ENCODE data around the gene FAM161A.
"Not testable (repeated sequence)": the region's sequence is repeated elsewhere in the genome, so short reads cannot be mapped to it uniquely, and the experiment has no call there.

FAM161A gene

GRCh38 chr2:61811821-61812220 is 42.0 kb downstream of the FAM161A start:
- no peak overlapping the region for H3K4me3 ChIP-seq (IDR thresholded peaks at IDR 0.05; ENCODE audit: insufficient read depth, low read depth, low read length)
- H3K36me3 ChIP-seq (ENCODE audit: insufficient read depth): no peaks in the 10 kb centered on the region
- TF ChIP-seq CTCF (conservative IDR thresholded peaks at IDR 0.05; ENCODE audit: low read depth, low read length): no peak
- H3K4me1 ChIP-seq (ENCODE audit: low read depth, poor library complexity, severe bottlenecking): no peaks in the 10 kb centered on the region
- no peak overlapping the region for H3K4me2 ChIP-seq
- no peak overlapping the region for H3K27ac ChIP-seq
- no peak overlapping the region for H2AFZ ChIP-seq (ENCODE audit: low read depth)
- H3K79me2 ChIP-seq (ENCODE audit: insufficient read depth, low read depth): no peaks in the 10 kb centered on the region
- H3K27me3 ChIP-seq (ENCODE audit: insufficient read depth, low read depth): no peaks in the 10 kb centered on the region
- no peak overlapping the region for H3K9ac ChIP-seq
- no peaks in the 10 kb centered on the region for H4K20me1 ChIP-seq (ENCODE audit: insufficient read depth)

DNA sequence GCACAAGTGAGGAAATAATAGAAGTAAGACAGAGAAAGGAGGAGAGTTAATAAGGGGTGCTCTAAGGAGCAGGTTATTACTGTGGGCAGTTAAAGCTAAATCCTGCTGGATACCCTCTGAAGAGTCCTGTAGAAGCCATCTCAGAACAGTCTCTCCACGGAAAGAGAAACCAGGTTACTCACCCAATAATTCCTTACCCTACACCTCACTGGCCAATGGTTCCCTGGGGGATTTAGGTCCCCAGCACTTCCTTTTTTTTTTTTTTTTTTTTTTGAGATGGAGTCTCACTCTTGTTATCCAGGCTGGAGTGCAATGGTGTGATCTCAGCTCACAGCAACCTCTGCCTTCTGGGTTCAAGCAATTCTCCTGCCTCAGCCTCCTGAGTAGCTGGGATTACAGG is 43.7 kb downstream of the FAM161A start:
- H3K79me2 ChIP-seq (ENCODE audit: insufficient read depth, low read depth); H3K4me1 ChIP-seq (ENCODE audit: low read depth, poor library complexity, severe bottlenecking); H3K9ac ChIP-seq; H3K36me3 ChIP-seq (ENCODE audit: insufficient read depth); H3K27me3 ChIP-seq (ENCODE audit: insufficient read depth, low read depth); H3K27ac ChIP-seq; H3K4me3 ChIP-seq (IDR thresholded peaks at IDR 0.05; ENCODE audit: insufficient read depth, low read depth, low read length); H3K4me2 ChIP-seq; H4K20me1 ChIP-seq (ENCODE audit: insufficient read depth); H2AFZ ChIP-seq (ENCODE audit: low read depth): not testable (repeated sequence)

GRCh38 chr2:61808693-61809092 is 45.2 kb downstream of the FAM161A start:
- H2AFZ ChIP-seq (ENCODE audit: low read depth); H3K9ac ChIP-seq; H3K4me2 ChIP-seq; H3K79me2 ChIP-seq (ENCODE audit: insufficient read depth, low read depth); H3K27me3 ChIP-seq (ENCODE audit: insufficient read depth, low read depth); H3K36me3 ChIP-seq (ENCODE audit: insufficient read depth); H3K4me3 ChIP-seq (IDR thresholded peaks at IDR 0.05; ENCODE audit: insufficient read depth, low read depth, low read length); H3K4me1 ChIP-seq (ENCODE audit: low read depth, poor library complexity, severe bottlenecking); H4K20me1 ChIP-seq (ENCODE audit: insufficient read depth); H3K27ac ChIP-seq: not testable (repeated sequence)

GRCh38 chr2:61807036-61807757 is 46.7 kb downstream of the FAM161A start:
- Histone ChIP-seq H3K9ac (no peak overlapping the region), H3K4me2 (no peak overlapping the region), H3K4me3 (IDR thresholded peaks at IDR 0.05; ENCODE audit: insufficient read depth, low read depth, low read length) (no peak overlapping the region), H3K4me1 (ENCODE audit: low read depth, poor library complexity, severe bottlenecking) (no peaks in the 10 kb centered on the region), H3K79me2 (ENCODE audit: insufficient read depth, low read depth) (no peaks in the 10 kb centered on the region), H4K20me1 (ENCODE audit: insufficient read depth) (no peaks in the 10 kb centered on the region), H3K27ac (no peak overlapping the region), H3K36me3 (ENCODE audit: insufficient read depth) (no peaks in the 10 kb centered on the region), H3K27me3 (ENCODE audit: insufficient read depth, low read depth) (no peaks in the 10 kb centered on the region), H2AFZ (ENCODE audit: low read depth) (no peak overlapping the region)
- no peak for TF ChIP-seq CTCF (conservative IDR thresholded peaks at IDR 0.05; ENCODE audit: low read depth, low read length)

- no peak overlapping the region for H3K27ac ChIP-seq
- no peaks in the 10 kb centered on the region for H3K79me2 ChIP-seq (ENCODE audit: insufficient read depth, low read depth)
- H3K9ac ChIP-seq: no peak overlapping the region
- H2AFZ ChIP-seq (ENCODE audit: low read depth): no peak overlapping the region
- no peak for TF ChIP-seq CTCF (conservative IDR thresholded peaks at IDR 0.05; ENCODE audit: low read depth, low read length)
- H3K27me3 ChIP-seq (ENCODE audit: insufficient read depth, low read depth): no peaks in the 10 kb centered on the region
- H4K20me1 ChIP-seq (ENCODE audit: insufficient read depth): no peaks in the 10 kb centered on the region
- no peaks in the 10 kb centered on the region for H3K36me3 ChIP-seq (ENCODE audit: insufficient read depth)
- no peak overlapping the region for H3K4me2 ChIP-seq
- H3K4me3 ChIP-seq (IDR thresholded peaks at IDR 0.05; ENCODE audit: insufficient read depth, low read depth, low read length): no peak overlapping the region
- no peaks in the 10 kb centered on the region for H3K4me1 ChIP-seq (ENCODE audit: low read depth, poor library complexity, severe bottlenecking)
Observed at GRCh38 chr2:61802548-61802947, 51.3 kb downstream of the FAM161A start.
